GM21723 (cell line): ENCODE measurements around the gene KIAA1586.
"Not testable (repeated sequence)": the region's sequence is repeated elsewhere in the genome, so short reads cannot be mapped to it uniquely, and the experiment has no call there.

ENCODE experiments used
- ATAC-seq: cut with Tn5 transposase; IDR thresholded peaks from one replicate; pipeline ENCODE4 v1.9.1; 2021; ENCODE audit warnings: mild to moderate bottlenecking, moderate library complexity; ENCODE audit not compliant: unreplicated experiment

The KIAA1586 gene

GRCh38 chr6:57046332-57047256, at the start of gene KIAA1586:
Gene KIAA1586 (plus strand): TSS chr6:57046693. CDS start chr6:57046756, 63 bp downstream.
- peak; percentile 96 for ATAC-seq

- no peak for ATAC-seq
Observed at GRCh38 chr6:56999049-56999448, 47.4 kb upstream of the KIAA1586 start.

GRCh38 chr6:56999748-57000147, 46.7 kb upstream of the KIAA1586 start:
- not testable (repeated sequence) for ATAC-seq

GRCh38 chr6:57002197-57002596, 44.3 kb upstream of the KIAA1586 start:
- ATAC-seq = no peak

- ATAC-seq = no peak
Observed at GRCh38 chr6:57004292-57004691, 42.2 kb upstream of the KIAA1586 start.

GRCh38 chr6:57006101-57006500, 40.4 kb upstream of the KIAA1586 start:
- no peak for ATAC-seq

- not testable (repeated sequence) for ATAC-seq
Observed at GRCh38 chr6:57008069-57008468, 38.4 kb upstream of the KIAA1586 start.

GRCh38 chr6:57013521-57013926, 33.0 kb upstream of the KIAA1586 start:
- no peak for ATAC-seq

GRCh38 chr6:57017069-57017468, 29.4 kb upstream of the KIAA1586 start:
- no peak for ATAC-seq

GRCh38 chr6:57017841-57018240, 28.7 kb upstream of the KIAA1586 start:
- no peak for ATAC-seq

- ATAC-seq = no peak
Observed at GRCh38 chr6:57019434-57019833, 27.1 kb upstream of the KIAA1586 start.

GRCh38 chr6:57021086-57021720, 25.3 kb upstream of the KIAA1586 start:
- peak; percentile 89 for ATAC-seq

GRCh38 chr6:57024321-57024720, 22.2 kb upstream of the KIAA1586 start:
- ATAC-seq = no peak

GRCh38 chr6:57024775-57025174, 21.7 kb upstream of the KIAA1586 start:
- no peak for ATAC-seq

GRCh38 chr6:57026001-57026400, 20.5 kb upstream of the KIAA1586 start:
- no peak for ATAC-seq

GRCh38 chr6:57027301-57027700, 19.2 kb upstream of the KIAA1586 start:
- ATAC-seq = no peak

GRCh38 chr6:57029213-57029612, 17.3 kb upstream of the KIAA1586 start:
- no peak for ATAC-seq

- ATAC-seq = no peak
Observed at GRCh38 chr6:57033228-57033627, 13.3 kb upstream of the KIAA1586 start.

GRCh38 chr6:57035549-57035948, 10.9 kb upstream of the KIAA1586 start:
- ATAC-seq = no peak

- ATAC-seq = no peak
Observed at GRCh38 chr6:57038906-57039305, 7.6 kb upstream of the KIAA1586 start.

GRCh38 chr6:57040011-57040410, 6.5 kb upstream of the KIAA1586 start:
- no peak for ATAC-seq

GRCh38 chr6:57044061-57044460, 2.4 kb upstream of the KIAA1586 start:
- ATAC-seq = not testable (repeated sequence)
